OCI-LY7 (cell line): Measurements from ENCODE around the gene GRB10. TPM values are rescaled to one million over a fixed set of nuclear protein-coding genes. Genes with fewer than 3 reads are reported as not detected.

Experiments
- BruUV-seq: library from RNA; stranded (reverse); fragments of 400-500 nt; replicated peaks from 2 replicates; lab custom pipeline; 2021; lab: Mats Ljungman, UMichigan
- CTCF ChIA-PET: fragments of 300-600 bp; sonication (Branson Sonifier 250); formaldehyde crosslinking; loops from one replicate; lab custom pipeline; 2022; ENCODE audit warnings: antibody characterized with exemption; ENCODE audit not compliant: unreplicated experiment; lab: Charles Lee
- POLR2A ChIA-PET: fragments of 300-600 bp; sonication (Branson Sonifier 250); formaldehyde crosslinking; loops from one replicate; lab custom pipeline; 2022; ENCODE audit warnings: antibody characterized with exemption; lab: Charles Lee
- DNase-seq: peaks from one replicate; pipeline ENCODE4 v3.0.0-alpha.2; 2015; ENCODE audit warnings: low spot score
- H2AFZ ChIP-seq: fragments of 200-600 bp; sonication (generic), shearing (Covaris generic); 2 replicates; pipeline ENCODE4 v1.6.1; 2014; ENCODE audit warnings: mild to moderate bottlenecking, antibody characterized with exemption, low read length, moderate library complexity
- H3K27ac ChIP-seq: fragments of 200-600 bp; sonication (generic); 2 replicates; pipeline ENCODE4 v1.5.1; 2014; ENCODE audit warnings: mixed run types, low read depth, mild to moderate bottlenecking, moderate library complexity, low read length, inconsistent platforms; ENCODE audit not compliant: poor library complexity, severe bottlenecking
- H3K36me3 ChIP-seq: fragments of 200-600 bp; sonication (generic); 2 replicates; pipeline ENCODE4 v1.6.1; 2014; ENCODE audit warnings: mild to moderate bottlenecking, antibody characterized with exemption, low read length, moderate library complexity, mixed read lengths; ENCODE audit not compliant: insufficient read depth
- H3K4me1 ChIP-seq: fragments of 200-600 bp; sonication (generic); 2 replicates; pipeline ENCODE4 v1.5.1; 2014; ENCODE audit warnings: mild to moderate bottlenecking, low read length; ENCODE audit not compliant: insufficient read depth, poor library complexity, severe bottlenecking
- H3K4me2 ChIP-seq: fragments of 200-600 bp; sonication (generic); 2 replicates; pipeline ENCODE4 v1.6.1; 2014; ENCODE audit warnings: mild to moderate bottlenecking, low read length
- H3K4me3 ChIP-seq: fragments of 200-600 bp; sonication (generic); 2 replicates; pipeline ENCODE4 v1.5.1; 2014; ENCODE audit warnings: mild to moderate bottlenecking, low read depth, low read length; ENCODE audit not compliant: poor library complexity, severe bottlenecking
- H3K79me2 ChIP-seq: fragments of 200-600 bp; sonication (generic); 2 replicates; pipeline ENCODE4 v1.6.1; 2016; ENCODE audit warnings: low read depth, mild to moderate bottlenecking, low read length, moderate library complexity, mixed read lengths; ENCODE audit not compliant: insufficient read depth
- H3K9me2 ChIP-seq: fragments of 200-600 bp; sonication (generic); 2 replicates; pipeline ENCODE4 v1.6.1; 2016; ENCODE audit warnings: mild to moderate bottlenecking, low read length, mixed read lengths; ENCODE audit not compliant: insufficient read depth
- H3K9me3 ChIP-seq: fragments of 200-600 bp; sonication (generic); 2 replicates; pipeline ENCODE4 v1.6.1; 2014; ENCODE audit warnings: mild to moderate bottlenecking, mixed run types, low read length, mixed read lengths
- H4K20me1 ChIP-seq: fragments of 200-600 bp; sonication (generic); 2 replicates; pipeline ENCODE4 v1.6.1; 2014; ENCODE audit warnings: mild to moderate bottlenecking, antibody characterized with exemption, low read length, moderate library complexity, mixed read lengths; ENCODE audit not compliant: insufficient read depth
- EZH2phosphoT487 ChIP-seq: fragments of 200-600 bp; sonication (generic); IDR thresholded peaks from 2 replicates; pipeline ENCODE4 v1.6.1; 2018; ENCODE audit warnings: low read depth, borderline replicate concordance, mild to moderate bottlenecking, mixed run types, antibody characterized with exemption, low read length, moderate library complexity, mixed read lengths
- intact Hi-C: fragments of 100-400 bp; cut with micrococcal nuclease; formaldehyde crosslinking; loops from one replicate; pipeline ENCODE4 v1.10.0; 2022; ENCODE audit not compliant: unreplicated experiment
- total RNA-seq, 2 experiments: library from RNA; depleted of rRNA in 1 of 2; stranded (reverse); fragments of >200 nt in 1 of 2; shearing (Covaris generic) in 1 of 2; gene quantifications; 2 replicates each; pipeline ENCODE4 v1.2.3, GENCODE V29; 2014 to 2022
- TF ChIP-seq, protein P1 (sequence below): fragments of 200-600 bp; sonication (generic); conservative IDR thresholded peaks from 2 replicates; pipeline ENCODE4 v1.5.1; 2014; ENCODE audit warnings: mild to moderate bottlenecking, antibody characterized with exemption, low read length, moderate library complexity, mixed read lengths

Gene GRB10
- total RNA-seq, 2 experiments from 2014 or later = not detected

- intact Hi-C loops = no loop called here
- POLR2A ChIA-PET = no interaction called here
- CTCF ChIA-PET = no interaction called here
Observed at GRCh38 chr7:50731703-50732582, 50.8 kb downstream of the GRB10 start.

GRCh38 chr7:50730446-50731400 is 52.0 kb downstream of the GRB10 start:
- ChIA-PET CTCF (no interaction called here), POLR2A (interaction anchor here (0.7 kb wide), 2 partner anchors 28 to 63 kb away, joined by 3 to 4 read pairs; no protein-coding TSS in a partner anchor)
- Histone ChIP-seq H3K27ac (no peak overlapping the region), H3K4me3 (no peak overlapping the region), H2AFZ (no peak overlapping the region), H4K20me1 (no peaks in the 10 kb centered on the region), H3K79me2 (no peaks in the 10 kb centered on the region), H3K4me1 (no peaks in the 10 kb centered on the region), H3K4me2 (no peak overlapping the region), H3K36me3 (no peaks in the 10 kb centered on the region), H3K9me3 (no peaks in the 10 kb centered on the region), H3K9me2 (no peaks in the 10 kb centered on the region)
- TF ChIP-seq, protein P1, sequence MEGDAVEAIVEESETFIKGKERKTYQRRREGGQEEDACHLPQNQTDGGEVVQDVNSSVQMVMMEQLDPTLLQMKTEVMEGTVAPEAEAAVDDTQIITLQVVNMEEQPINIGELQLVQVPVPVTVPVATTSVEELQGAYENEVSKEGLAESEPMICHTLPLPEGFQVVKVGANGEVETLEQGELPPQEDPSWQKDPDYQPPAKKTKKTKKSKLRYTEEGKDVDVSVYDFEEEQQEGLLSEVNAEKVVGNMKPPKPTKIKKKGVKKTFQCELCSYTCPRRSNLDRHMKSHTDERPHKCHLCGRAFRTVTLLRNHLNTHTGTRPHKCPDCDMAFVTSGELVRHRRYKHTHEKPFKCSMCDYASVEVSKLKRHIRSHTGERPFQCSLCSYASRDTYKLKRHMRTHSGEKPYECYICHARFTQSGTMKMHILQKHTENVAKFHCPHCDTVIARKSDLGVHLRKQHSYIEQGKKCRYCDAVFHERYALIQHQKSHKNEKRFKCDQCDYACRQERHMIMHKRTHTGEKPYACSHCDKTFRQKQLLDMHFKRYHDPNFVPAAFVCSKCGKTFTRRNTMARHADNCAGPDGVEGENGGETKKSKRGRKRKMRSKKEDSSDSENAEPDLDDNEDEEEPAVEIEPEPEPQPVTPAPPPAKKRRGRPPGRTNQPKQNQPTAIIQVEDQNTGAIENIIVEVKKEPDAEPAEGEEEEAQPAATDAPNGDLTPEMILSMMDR = no peak
- no peak for TF ChIP-seq EZH2phosphoT487
- no TSS peak for BruUV-seq
- no peak for DNase-seq
- intact Hi-C loops = no loop called here

More at GRCh38 chr7:50731703-50732582, 50.8 kb downstream of the GRB10 start:
- Histone ChIP-seq H2AFZ (no peak overlapping the region), H3K36me3 (no peaks in the 10 kb centered on the region), H3K27ac (no peak overlapping the region), H3K79me2 (no peaks in the 10 kb centered on the region), H3K4me3 (no peak overlapping the region), H4K20me1 (no peaks in the 10 kb centered on the region), H3K4me2 (no peak overlapping the region), H3K9me2 (no peaks in the 10 kb centered on the region), H3K4me1 (no peaks in the 10 kb centered on the region), H3K9me3 (no peaks in the 10 kb centered on the region)
- no TSS peak for BruUV-seq
- DNase-seq = no peak
- no peak for TF ChIP-seq EZH2phosphoT487
- TF ChIP-seq, protein P1 = no peak
